Measurements from ENCODE around the gene PTPRM.

- no peak for TF ChIP-seq CTCF (IDR thresholded peaks at IDR 0.05)
- no peak for TF ChIP-seq POLR2A (IDR thresholded peaks at IDR 0.05)
- TF ChIP-seq POLR2AphosphoS5 (IDR thresholded peaks at IDR 0.05): no peak
These were observed 801.5 kb downstream of the PTPRM start for GRCh38 chr18:8368512-8369217.
